Left lung (tissue), 10 donors: ENCODE measurements around the gene PCDHB6. TPM values are rescaled to one million over a fixed set of nuclear protein-coding genes. Genes with fewer than 3 reads are reported as not detected.
"Not testable (repeated sequence)": the region's sequence is repeated elsewhere in the genome, so short reads cannot be mapped to it uniquely, and the experiment has no call there.

ENCODE experiments used
- ATAC-seq: fragments of 200-7000 bp; cut with Tn5 transposase; one replicate; pipeline ENCODE4 v1.9.1; 2020; ENCODE audit warnings: moderate library complexity
- DNase-seq, 4 donors: peaks; one replicate each; pipeline ENCODE4 v3.0.0-alpha.2; 2013 to 2020
- H3K27ac ChIP-seq, 2 donors: fragments of 200-600 bp; sonication (generic) in 1 of 2; one replicate each; pipeline versions ENCODE4 v1.5.0 to v1.8.0; 2020 to 2021
- H3K27me3 ChIP-seq, 2 donors: fragments of 200-600 bp; sonication (generic) in 1 of 2; one replicate each; pipeline versions ENCODE4 v1.5.0 to v1.8.0; 2020 to 2021
- H3K36me3 ChIP-seq, 2 donors: fragments of 200-600 bp; sonication (generic) in 1 of 2; one replicate each; pipeline versions ENCODE4 v1.5.0 to v1.8.0; 2020 to 2021
- H3K4me1 ChIP-seq, 2 donors: fragments of 200-600 bp; one replicate each; pipeline ENCODE4 v1.8.0; 2021
- H3K4me3 ChIP-seq, 2 donors: fragments of 200-600 bp; sonication (generic) in 1 of 2; one replicate each; pipeline versions ENCODE4 v1.5.0 to v1.8.0; 2020 to 2021; ENCODE audit warnings: mild to moderate bottlenecking in 1 of 2
- H3K9me3 ChIP-seq, 2 donors: fragments of 200-600 bp; sonication (generic) in 1 of 2; one replicate each; pipeline versions ENCODE4 v1.5.0 to v1.8.0; 2020 to 2021
- CTCF ChIP-seq, 2 donors: fragments of 200-600 bp; sonication (generic) in 1 of 2; IDR thresholded peaks; one replicate each; pipeline versions ENCODE4 v1.5.0 to v1.8.0; 2021; ENCODE audit warnings: antibody characterized with exemption in 2 of 2
- intact Hi-C, 2 donors: fragments of 100-400 bp; cut with DNase I; formaldehyde crosslinking; loops; one replicate each; pipeline versions ENCODE4 v1.11.2 to v1.14.2; 2022
- polyA plus RNA-seq, 6 donors: library from polyadenylated mRNA; unstranded; fragments of 120-200 nt; gene quantifications; one replicate each; pipeline ENCODE4 v1.2.1, GENCODE V29; 2013; ENCODE audit not compliant: insufficient read length in 6 of 6
- total RNA-seq, 2 donors: library from RNA; stranded (reverse); fragmentation: NEBNext Ultra II Directional; extraction: Animal tissue kit (Norgen Biotek cat#: 25700); gene quantifications; one replicate each; pipeline ENCODE4 v1.2.1, GENCODE V29; 2021
- donor health status: DM: no; HTN: yes; CAD: no.
- donor health status: DM: no; HTN: no; CAD: no.

Gene PCDHB6
- total and polyA plus RNA-seq, 8 donors: 0.73 to 3.3 (median 2.7) TPM

- no peak overlapping the region for H3K27ac ChIP-seq
- H3K36me3 ChIP-seq: no peaks in the 10 kb centered on the region
- H3K4me3 ChIP-seq: no peak overlapping the region
- TF ChIP-seq CTCF (IDR thresholded peaks at IDR 0.05): no peak
- DNase-seq (no peak), ATAC-seq (no peak)
- peaks cover 0 to 20% of the 10 kb centered on the region in 2 donors for H3K27me3 ChIP-seq
- peaks cover 0 to 38% of the 10 kb centered on the region in 2 donors for H3K9me3 ChIP-seq
- intact Hi-C loops: no loop called here
- H3K4me1 ChIP-seq: no peaks in the 10 kb centered on the region
These were observed 22.6 kb upstream of the PCDHB6 start for GRCh38 chr5:141127305-141127704.

- ATAC-seq: peak; percentile 74
- peak in 2 of 4 donors; percentile 39 to 48 for DNase-seq
- Histone ChIP-seq H3K27me3 (peaks cover 0 to 11% of the 10 kb centered on the region in 2 donors), H3K9me3 (peaks cover 0 to 82% of the 10 kb centered on the region in 2 donors), H3K4me1 (no peaks in the 10 kb centered on the region), H3K36me3 (no peaks in the 10 kb centered on the region), H3K27ac (no peak within 1 kb of the TSS), H3K4me3 (peak within 1 kb of the TSS; percentile 12 to 19)
- TF ChIP-seq CTCF (IDR thresholded peaks at IDR 0.05): peak in 1 of 2 donors; percentile 22
- intact Hi-C loops: no loop called here
These were observed 14.7 kb upstream of the PCDHB6 start, which contains the start of gene PCDHB5 for GRCh38 chr5:141135030-141135717. TSS of gene PCDHB5 (plus strand) at chr5:141135206. CDS start at chr5:141135435, 229 bp downstream.

GRCh38 chr5:141135718-141136266, 14.1 kb upstream of the PCDHB6 start:
- Histone ChIP-seq H3K27ac (no peak overlapping the region), H3K4me3 (peak overlapping the region; percentile 12 to 19), H3K36me3 (no peaks in the 10 kb centered on the region), H3K9me3 (peaks cover 0 to 82% of the 10 kb centered on the region in 2 donors), H3K27me3 (peaks cover 0 to 11% of the 10 kb centered on the region in 2 donors), H3K4me1 (no peaks in the 10 kb centered on the region)
- TF ChIP-seq CTCF (IDR thresholded peaks at IDR 0.05): no peak
- ATAC-seq (no peak), DNase-seq (no peak)
- intact Hi-C loops: no loop called here

- intact Hi-C loops, H3K36me3 ChIP-seq, DNase-seq, ATAC-seq, H3K4me3 ChIP-seq, H3K4me1 ChIP-seq, H3K27ac ChIP-seq: not testable (repeated sequence)
- Histone ChIP-seq H3K9me3 (peaks cover 0 to 81% of the 10 kb centered on the region in 2 donors), H3K27me3 (peaks cover 0 to 15% of the 10 kb centered on the region in 2 donors)
These were observed 12.5 kb upstream of the PCDHB6 start for GRCh38 chr5:141137346-141137745.

GRCh38 chr5:141150224-141150992, 551 bp downstream of the PCDHB6 start:
- TF ChIP-seq CTCF (IDR thresholded peaks at IDR 0.05): no peak
- Histone ChIP-seq H3K36me3 (no peaks in the 10 kb centered on the region), H3K4me3 (no peak overlapping the region), H3K27me3 (peaks cover 0 to 19% of the 10 kb centered on the region in 2 donors), H3K9me3 (peaks cover 0 to 67% of the 10 kb centered on the region in 2 donors), H3K4me1 (no peaks in the 10 kb centered on the region), H3K27ac (no peak overlapping the region)
- ATAC-seq (no peak), DNase-seq (no peak)
- intact Hi-C loops: no loop called here
